ENCODE data around the gene EEF2KMT. TPM values are rescaled to one million over a fixed set of nuclear protein-coding genes. Genes with fewer than 3 reads are reported as not detected.
"Not testable (repeated sequence)": the region's sequence is repeated elsewhere in the genome, so short reads cannot be mapped to it uniquely, and the experiment has no call there.

Gene EEF2KMT
- total and polyA plus RNA-seq, 10 donors, result 4.5 to 11.7 (median 7.4) TPM

- peak; percentile 54 for DNase-seq
- H3K36me3 ChIP-seq, result peaks cover 0 to 55% (median 22%) of the 10 kb centered on the region in 6 donors
- 92 to 93% (median 93%) methylated on average over 17 to 26 of the region's 26 CpGs for WGBS, 5 donors
Observed at GRCh38 chr16:5089911-5090555, 7.6 kb downstream of the EEF2KMT start.

GRCh38 chr16:5088936-5089335 lies 8.7 kb downstream of the EEF2KMT start:
- H3K9me3 ChIP-seq; H3K4me1 ChIP-seq; H3K27me3 ChIP-seq (replicated peaks in 1 of 7); intact Hi-C loops (cut with DNase I; ENCODE audit: low total_unique reads); H3K27ac ChIP-seq; H3K4me3 ChIP-seq: not testable (repeated sequence)
- peak; percentile 38 for DNase-seq
- 90 to 94% (median 92%) methylated on average over 7 to 17 of the region's 17 CpGs for WGBS, 5 donors
- peaks cover 0 to 61% (median 26%) of the 10 kb centered on the region in 6 donors for H3K36me3 ChIP-seq

More at GRCh38 chr16:5089911-5090555, 7.6 kb downstream of the EEF2KMT start:
- peak in 1 of 3 donors; percentile 54 for TF ChIP-seq POLR2AphosphoS5 (IDR thresholded peaks at IDR 0.05)
- H3K27me3 ChIP-seq (replicated peaks in 1 of 7); H3K27ac ChIP-seq; intact Hi-C loops (cut with DNase I; ENCODE audit: low total_unique reads); H3K4me3 ChIP-seq; H3K9me3 ChIP-seq; H3K4me1 ChIP-seq: not testable (repeated sequence)

GRCh38 chr16:5088086-5088790 lies 9.4 kb downstream of the EEF2KMT start:
- 88 to 96% (median 93%) methylated on average over 9 to 18 of the region's 18 CpGs for WGBS, 5 donors
- H3K4me3 ChIP-seq; H3K27me3 ChIP-seq (replicated peaks in 1 of 7); H3K27ac ChIP-seq; H3K4me1 ChIP-seq; intact Hi-C loops (cut with DNase I; ENCODE audit: low total_unique reads); H3K9me3 ChIP-seq: not testable (repeated sequence)
- H3K36me3 ChIP-seq, result peaks cover 0 to 68% (median 31%) of the 10 kb centered on the region in 6 donors
- peak; percentile 59 for DNase-seq

GRCh38 chr16:5085716-5086115 lies 11.9 kb downstream of the EEF2KMT start:
- H3K4me1 ChIP-seq; H3K27ac ChIP-seq; intact Hi-C loops (cut with DNase I; ENCODE audit: low total_unique reads); H3K4me3 ChIP-seq; H3K27me3 ChIP-seq (replicated peaks in 1 of 7); H3K9me3 ChIP-seq: not testable (repeated sequence)
- peak; percentile 44 for DNase-seq
- 85 to 97% (median 95%) methylated on average over 9 to 11 of the region's 11 CpGs for WGBS, 5 donors
- H3K36me3 ChIP-seq, result peaks cover 0 to 94% (median 38%) of the 10 kb centered on the region in 6 donors

GRCh38 chr16:5084802-5085201 lies 12.8 kb downstream of the EEF2KMT start:
- H3K9me3 ChIP-seq; H3K27ac ChIP-seq; intact Hi-C loops (cut with DNase I; ENCODE audit: low total_unique reads); H3K27me3 ChIP-seq (replicated peaks in 1 of 7); H3K4me1 ChIP-seq; H3K4me3 ChIP-seq: not testable (repeated sequence)
- 64 to 82% (median 74%) methylated on average over 8 to 10 of the region's 10 CpGs for WGBS, 5 donors
- peaks cover 0 to 94% (median 39%) of the 10 kb centered on the region in 6 donors for H3K36me3 ChIP-seq
- peak; percentile 39 to 74 (median 58) for TF ChIP-seq CTCF (IDR thresholded peaks at IDR 0.05 in 8 of 11, conservative IDR thresholded peaks at IDR 0.05 in 3 of 11)
- DNase-seq, result peak; percentile 79

- 84 to 94% (median 84%) methylated on average over 10 to 11 of the region's 11 CpGs for WGBS, 5 donors
- H3K9me3 ChIP-seq, result not testable (repeated sequence)
- peaks cover 0 to 94% (median 41%) of the 10 kb centered on the region in 6 donors for H3K36me3 ChIP-seq
Observed at GRCh38 chr16:5084099-5084731, 13.4 kb downstream of the EEF2KMT start.

More at GRCh38 chr16:5084099-5084731, 13.4 kb downstream of the EEF2KMT start:
- H3K4me1 ChIP-seq; H3K4me3 ChIP-seq; H3K27me3 ChIP-seq (replicated peaks in 1 of 7); intact Hi-C loops (cut with DNase I; ENCODE audit: low total_unique reads); H3K27ac ChIP-seq: not testable (repeated sequence)
- peak; percentile 56 for DNase-seq
